SH-SY5Y (cell line): ENCODE results near the gene PDE4D.

Source experiments
- GATA2 ChIP-seq: IDR thresholded peaks from 2 replicates; pipeline ENCODE4 v1.6.1; 2011; ENCODE audit warnings: mild to moderate bottlenecking, low read depth, low read length
- GATA3 ChIP-seq: IDR thresholded peaks from 2 replicates; pipeline ENCODE4 v1.6.1; 2011; ENCODE audit warnings: low read depth, mild to moderate bottlenecking, low read length, moderate library complexity

Gene PDE4D

GRCh38 chr5:59296317-59297264 is 596.9 kb downstream of the PDE4D start:
- TF ChIP-seq GATA3 (no peak), GATA2 (no peak)

- TF ChIP-seq GATA3: no peak
- TF ChIP-seq GATA2: no peak
These were observed 599.8 kb downstream of the PDE4D start for GRCh38 chr5:59293700-59294099.

- no peak for TF ChIP-seq GATA2
- TF ChIP-seq GATA3: no peak
These were observed 601.6 kb downstream of the PDE4D start for GRCh38 chr5:59291941-59292340.

GRCh38 chr5:59287884-59288283 is 605.6 kb downstream of the PDE4D start:
- TF ChIP-seq GATA3 (no peak), GATA2 (no peak)

GRCh38 chr5:59287361-59287760 is 606.2 kb downstream of the PDE4D start:
- TF ChIP-seq GATA3: no peak
- no peak for TF ChIP-seq GATA2

GRCh38 chr5:59286510-59286909 is 607.0 kb downstream of the PDE4D start:
- TF ChIP-seq GATA3 (no peak), GATA2 (no peak)

GRCh38 chr5:59285300-59286016 is 608.1 kb downstream of the PDE4D start:
- TF ChIP-seq GATA2: no peak
- TF ChIP-seq GATA3: no peak

GRCh38 chr5:59282726-59283125 is 610.8 kb downstream of the PDE4D start:
- TF ChIP-seq GATA2 (no peak), GATA3 (no peak)

- TF ChIP-seq GATA2 (no peak), GATA3 (no peak)
These were observed 613.5 kb downstream of the PDE4D start for GRCh38 chr5:59279979-59280378.

GRCh38 chr5:59276917-59277372 is 616.6 kb downstream of the PDE4D start:
- TF ChIP-seq GATA3 (no peak), GATA2 (no peak; the same call in 1 of the 2 replicates)

- TF ChIP-seq GATA2 (no peak), GATA3 (no peak)
These were observed 617.2 kb downstream of the PDE4D start for GRCh38 chr5:59276325-59276675.

- no peak for TF ChIP-seq GATA2
- no peak for TF ChIP-seq GATA3
These were observed 617.8 kb downstream of the PDE4D start for GRCh38 chr5:59275510-59276324.

GRCh38 chr5:59275170-59275509 is 618.4 kb downstream of the PDE4D start:
- TF ChIP-seq GATA3: no peak
- no peak for TF ChIP-seq GATA2

GRCh38 chr5:59274106-59274636 is 619.4 kb downstream of the PDE4D start:
- TF ChIP-seq GATA3 (no peak), GATA2 (no peak)
